Stimulated activated effector memory CD8-positive, alpha-beta T cell treated with anti-CD3 and anti-CD28 coated beads, Interleukin-12 subunit alpha, Interleukin-12 subunit beta, amount 100 ng/mL, for 72 hours (primary cell): ENCODE measurements around the gene C11orf86.
A peak's percentile ranks its signal among the peaks of the same experiment; 100 is the strongest.
"Not testable (repeated sequence)": the region's sequence is repeated elsewhere in the genome, so short reads cannot be mapped to it uniquely, and the experiment has no call there.

Source experiments
- ATAC-seq: fragments of 150-1000 bp; cut with Tn5 transposase; 2 replicates; pipeline ENCODE4 v1.10.0; 2021
- DNase-seq, 2 donors: peaks; one replicate each; pipeline ENCODE4 v3.0.0; 2021 to 2022; ENCODE audit warnings: low spot score in 2 of 2
- H3K27ac Mint-ChIP-seq: one replicate; pipeline ENCODE4 v1.8.0; 2022; ENCODE audit warnings: mild to moderate bottlenecking, mixed read lengths
- H3K36me3 Mint-ChIP-seq: one replicate; pipeline ENCODE4 v1.8.0; 2022; ENCODE audit warnings: mild to moderate bottlenecking, mixed read lengths
- H3K4me1 Mint-ChIP-seq: one replicate; pipeline ENCODE4 v1.8.0; 2022; ENCODE audit warnings: mixed read lengths
- H3K4me3 Mint-ChIP-seq: one replicate; pipeline ENCODE4 v1.8.0; 2022; ENCODE audit warnings: mild to moderate bottlenecking, mixed read lengths
- H3K9me3 Mint-ChIP-seq: one replicate; pipeline ENCODE4 v1.8.0; 2022; ENCODE audit warnings: mixed read lengths

The C11orf86 gene

GRCh38 chr11:66976028-66976467 lies 944 bp downstream of the C11orf86 start:
- Mint-ChIP-seq H3K9me3 (peaks cover 3% of the 10 kb centered on the region), H3K27ac (no peak overlapping the region), H3K4me3 (no peak overlapping the region), H3K36me3 (no peaks in the 10 kb centered on the region), H3K4me1 (peaks cover 16% of the 10 kb centered on the region)
- DNase-seq (peak in 1 of 2 donors; percentile 62), ATAC-seq (peak; percentile 20)

GRCh38 chr11:66976925-66977324 lies 1.8 kb downstream of the C11orf86 start:
- H3K9me3 Mint-ChIP-seq = peaks cover 3% of the 10 kb centered on the region
- H3K36me3 Mint-ChIP-seq = no peaks in the 10 kb centered on the region
- no peak for DNase-seq
- peaks cover 10% of the 10 kb centered on the region for H3K4me1 Mint-ChIP-seq
- no peak overlapping the region for H3K4me3 Mint-ChIP-seq
- no peak for ATAC-seq
- H3K27ac Mint-ChIP-seq = no peak overlapping the region

- Mint-ChIP-seq H3K9me3 (peaks cover 3% of the 10 kb centered on the region), H3K36me3 (no peaks in the 10 kb centered on the region), H3K4me1 (peaks cover 10% of the 10 kb centered on the region), H3K4me3 (no peak overlapping the region), H3K27ac (no peak overlapping the region)
- ATAC-seq = no peak
- no peak for DNase-seq
These were observed 3.1 kb downstream of the C11orf86 start for GRCh38 chr11:66978229-66978628.

- peaks cover 3% of the 10 kb centered on the region for H3K9me3 Mint-ChIP-seq
- no peaks in the 10 kb centered on the region for H3K36me3 Mint-ChIP-seq
- DNase-seq (no peak), ATAC-seq (no peak)
- H3K4me3 Mint-ChIP-seq = no peak overlapping the region
- no peak overlapping the region for H3K27ac Mint-ChIP-seq
- H3K4me1 Mint-ChIP-seq = peaks cover 10% of the 10 kb centered on the region
These were observed 3.6 kb downstream of the C11orf86 start for GRCh38 chr11:66978717-66979116.

GRCh38 chr11:66979336-66979980 lies 4.4 kb downstream of the C11orf86 start:
- Mint-ChIP-seq H3K4me3 (no peak overlapping the region), H3K4me1 (peaks cover 10% of the 10 kb centered on the region), H3K27ac (no peak overlapping the region), H3K36me3 (no peaks in the 10 kb centered on the region), H3K9me3 (peaks cover 3% of the 10 kb centered on the region)
- ATAC-seq = no peak
- DNase-seq = no peak

GRCh38 chr11:66981976-66982578 lies 7.0 kb downstream of the C11orf86 start:
- DNase-seq (no peak), ATAC-seq (peak; percentile 51)

GRCh38 chr11:66983275-66983924 lies 8.3 kb downstream of the C11orf86 start:
- H3K27ac Mint-ChIP-seq = no peak overlapping the region
- peaks cover 3% of the 10 kb centered on the region for H3K9me3 Mint-ChIP-seq
- no peaks in the 10 kb centered on the region for H3K36me3 Mint-ChIP-seq
- no peak for ATAC-seq
- peaks cover 16% of the 10 kb centered on the region for H3K4me1 Mint-ChIP-seq
- no peak for DNase-seq
- H3K4me3 Mint-ChIP-seq = no peak overlapping the region

More at GRCh38 chr11:66981976-66982578, 7.0 kb downstream of the C11orf86 start:
- no peak overlapping the region for H3K27ac Mint-ChIP-seq
- H3K9me3 Mint-ChIP-seq = peaks cover 3% of the 10 kb centered on the region
- H3K4me1 Mint-ChIP-seq = peaks cover 2% of the 10 kb centered on the region
- H3K36me3 Mint-ChIP-seq = no peaks in the 10 kb centered on the region
- no peak overlapping the region for H3K4me3 Mint-ChIP-seq

GRCh38 chr11:66985508-66986177 lies 10.5 kb downstream of the C11orf86 start:
- Mint-ChIP-seq H3K4me1 (peaks cover 18% of the 10 kb centered on the region), H3K4me3 (no peak overlapping the region), H3K9me3 (no peaks in the 10 kb centered on the region), H3K27ac (no peak overlapping the region), H3K36me3 (no peaks in the 10 kb centered on the region)
- ATAC-seq = no peak
- no peak for DNase-seq

GRCh38 chr11:66986178-66986545 lies 11.1 kb downstream of the C11orf86 start:
- ATAC-seq (peak; percentile 13), DNase-seq (no peak)
- H3K4me1 Mint-ChIP-seq = peaks cover 18% of the 10 kb centered on the region
- no peak overlapping the region for H3K27ac Mint-ChIP-seq
- H3K4me3 Mint-ChIP-seq = no peak overlapping the region
- no peaks in the 10 kb centered on the region for H3K9me3 Mint-ChIP-seq
- no peaks in the 10 kb centered on the region for H3K36me3 Mint-ChIP-seq

GRCh38 chr11:66987158-66987620 lies 12.1 kb downstream of the C11orf86 start:
- H3K4me3 Mint-ChIP-seq = no peak overlapping the region
- no peak for ATAC-seq

GRCh38 chr11:66987924-66988637 lies 13.0 kb downstream of the C11orf86 start:
- Mint-ChIP-seq H3K27ac (no peak overlapping the region), H3K36me3 (no peaks in the 10 kb centered on the region), H3K9me3 (no peaks in the 10 kb centered on the region), H3K4me3 (no peak overlapping the region), H3K4me1 (peaks cover 18% of the 10 kb centered on the region)
- DNase-seq (no peak), ATAC-seq (no peak)

More at GRCh38 chr11:66987158-66987620, 12.1 kb downstream of the C11orf86 start:
- DNase-seq = no peak
- peaks cover 18% of the 10 kb centered on the region for H3K4me1 Mint-ChIP-seq
- H3K9me3 Mint-ChIP-seq = no peaks in the 10 kb centered on the region
- H3K27ac Mint-ChIP-seq = no peak overlapping the region
- no peaks in the 10 kb centered on the region for H3K36me3 Mint-ChIP-seq

- not testable (repeated sequence) for H3K9me3 Mint-ChIP-seq, ATAC-seq, H3K4me3 Mint-ChIP-seq, DNase-seq, H3K36me3 Mint-ChIP-seq, H3K27ac Mint-ChIP-seq
- peaks cover 18% of the 10 kb centered on the region for H3K4me1 Mint-ChIP-seq
These were observed 13.6 kb downstream of the C11orf86 start for GRCh38 chr11:66988741-66989140.

GRCh38 chr11:66989360-66989759 lies 14.3 kb downstream of the C11orf86 start:
- H3K36me3 Mint-ChIP-seq, H3K9me3 Mint-ChIP-seq, DNase-seq, H3K27ac Mint-ChIP-seq, H3K4me3 Mint-ChIP-seq, ATAC-seq: not testable (repeated sequence)
- peaks cover 18% of the 10 kb centered on the region for H3K4me1 Mint-ChIP-seq

- Mint-ChIP-seq H3K4me3 (no peak overlapping the region), H3K4me1 (peaks cover 16% of the 10 kb centered on the region), H3K36me3 (no peaks in the 10 kb centered on the region), H3K27ac (no peak overlapping the region), H3K9me3 (no peaks in the 10 kb centered on the region)
- DNase-seq (no peak), ATAC-seq (no peak)
These were observed 16.9 kb downstream of the C11orf86 start for GRCh38 chr11:66992041-66992440.
